K562 (cell line): ENCODE results near the gene ZFP69. TPM values are rescaled to one million over a fixed set of nuclear protein-coding genes. Genes with fewer than 3 reads are reported as not detected.
A peak's percentile ranks its signal among the peaks of the same experiment; 100 is the strongest.

Source experiments
- ATAC-seq: fragments of 200-7000 bp; cut with Tn5 transposase; 3 replicates; pipeline ENCODE4 v1.9.1; 2020; ENCODE audit warnings: moderate library complexity
- BruUV-seq: library from RNA; stranded (reverse); fragments of 400-500 nt; replicated peaks from 2 replicates; lab custom pipeline; 2021; lab: Mats Ljungman, UMichigan
- CTCF ChIA-PET: fragments of 300-600 bp; formaldehyde crosslinking; extraction: SDS; loops from one replicate; lab custom pipeline; 2021; ENCODE audit warnings: low intra/inter-chr PET ratio; lab: Yijun Ruan, JAX
- POLR2A ChIA-PET: fragments of 300-600, 350-650 bp; sonication (Branson Sonifier 250); formaldehyde crosslinking; extraction: SDS; loops from one replicate; lab custom pipeline; 2021; ENCODE audit warnings: antibody characterized with exemption, inconsistent platforms; lab: Yijun Ruan, JAX
- DNase-seq, 4 experiments: peaks; one replicate each; pipeline versions ENCODE4 v3.0.0 to v3.0.0-alpha.2; 2011 to 2018; ENCODE audit warnings: low spot score in 3 of 4, mixed read lengths in 3 of 4; ENCODE audit errors: extremely low read depth in 1 of 4
- FAIRE-seq: peaks from 2 replicates; lab custom pipeline; 2011; peaks lifted over from hg19 to GRCh38; lab: Jason Lieb, UNC
- H2AFZ ChIP-seq: 2 replicates; pipeline ENCODE4 v1.6.0; 2011; ENCODE audit warnings: low read depth, low read length, control low read depth, inconsistent platforms
- H3K27ac ChIP-seq: fragments of 200-600 bp; 3 replicates; pipeline ENCODE4 v1.8.0; 2011; ENCODE audit warnings: low read depth, mild to moderate bottlenecking, control low read depth, inconsistent platforms, low read length, moderate library complexity, mixed read lengths; ENCODE audit errors: extremely low read depth
- H3K27me3 ChIP-seq, 2 experiments: fragments of 300-600 bp in 1 of 2; 2 replicates in 1 of 2; 3 replicates in 1 of 2; pipeline versions ENCODE4 v1.6.0 to v1.8.0; 2011; ENCODE audit warnings: inconsistent platforms in 2 of 2, low read length in 2 of 2, mild to moderate bottlenecking in 1 of 2, mixed read lengths in 1 of 2, moderate library complexity in 1 of 2; ENCODE audit not compliant: control insufficient read depth in 2 of 2, insufficient read depth in 2 of 2
- H3K36me3 ChIP-seq: fragments of 300-600 bp; 3 replicates; pipeline ENCODE4 v1.8.0; 2011; ENCODE audit warnings: mild to moderate bottlenecking, low read length, inconsistent platforms; ENCODE audit not compliant: control insufficient read depth, insufficient read depth
- H3K4me1 ChIP-seq, 2 experiments: fragments of 200-600 bp in 1 of 2; replicated peaks in 1 of 2; 2 replicates in 1 of 2; 3 replicates in 1 of 2; pipeline versions ENCODE4 v1.5.1 to v1.8.0; 2011; ENCODE audit warnings: inconsistent platforms in 2 of 2, low read length in 2 of 2, mild to moderate bottlenecking in 1 of 2, mixed read lengths in 1 of 2, moderate library complexity in 1 of 2; ENCODE audit not compliant: control insufficient read depth in 2 of 2, insufficient read depth in 2 of 2
- H3K4me2 ChIP-seq: 2 replicates; pipeline ENCODE4 v1.6.1; 2011; ENCODE audit warnings: low read length, control low read depth, inconsistent platforms, mixed read lengths; ENCODE audit not compliant: insufficient read depth
- H3K4me3 ChIP-seq: fragments of 200-600 bp; sonication (generic), shearing (Covaris generic); 2 replicates; pipeline ENCODE4 v1.5.1; 2016; ENCODE audit warnings: control low read depth, inconsistent platforms
- H3K79me2 ChIP-seq: fragments of 200-600 bp; 3 replicates; pipeline ENCODE4 v1.8.0; 2011; ENCODE audit warnings: low read length, inconsistent platforms; ENCODE audit not compliant: control insufficient read depth, insufficient read depth
- H3K9ac ChIP-seq, 2 experiments: 2 replicates each; pipeline versions ENCODE4 v1.6.0 to v1.6.1; 2011; ENCODE audit warnings: low read depth in 2 of 2, low read length in 2 of 2, control low read depth in 1 of 2, inconsistent platforms in 1 of 2, mild to moderate bottlenecking in 1 of 2, mixed read lengths in 1 of 2; ENCODE audit not compliant: insufficient read depth in 1 of 2
- H3K9me1 ChIP-seq: one replicate; pipeline ENCODE4 v1.6.0; 2011; ENCODE audit warnings: inconsistent platforms, mild to moderate bottlenecking, low read length, moderate library complexity; ENCODE audit not compliant: control insufficient read depth, insufficient read depth
- H3K9me3 ChIP-seq: replicated peaks from 2 replicates; pipeline ENCODE4 v1.5.1; 2011; ENCODE audit warnings: low read depth, low read length, inconsistent platforms; ENCODE audit not compliant: control insufficient read depth, insufficient read depth
- H4K20me1 ChIP-seq: replicated peaks from 2 replicates; pipeline ENCODE4 v1.6.1; 2011; ENCODE audit warnings: low read length, inconsistent platforms, mixed read lengths; ENCODE audit not compliant: control insufficient read depth, insufficient read depth
- ATF1 ChIP-seq, 2 experiments: fragments of 450-650 bp in 1 of 2; IDR thresholded peaks; 2 replicates each; pipeline ENCODE4 v1.6.1; 2016; ENCODE audit warnings: missing compliant biosample characterization in 1 of 2, missing genetic modification characterization in 1 of 2
- BDP1 ChIP-seq: IDR thresholded peaks from 3 replicates; pipeline ENCODE4 v1.6.1; 2011; ENCODE audit not compliant: insufficient read length, insufficient read depth
- CHD4 ChIP-seq: fragments of 200-600 bp; sonication (generic); IDR thresholded peaks from 3 replicates; pipeline ENCODE4 v1.6.1; 2012; ENCODE audit warnings: low read depth, mild to moderate bottlenecking, mixed read lengths, low read length, inconsistent platforms; ENCODE audit not compliant: insufficient read depth, insufficient replicate concordance, poor library complexity, severe bottlenecking
- FOXO4 ChIP-seq: fragments of 450-650 bp; formaldehyde crosslinking; IDR thresholded peaks from 2 replicates; pipeline ENCODE4 v1.4.0; 2020; ENCODE audit warnings: mild to moderate bottlenecking, moderate library complexity
- GABPA ChIP-seq: fragments of 200-800 bp; sonication (Bioruptor generic); conservative IDR thresholded peaks from 2 replicates; pipeline ENCODE4 v1.6.1; 2016; ENCODE audit warnings: low read depth, missing genetic modification characterization, missing compliant biosample characterization
- HDAC3 ChIP-seq: fragments of 450-650 bp; IDR thresholded peaks from 2 replicates; pipeline ENCODE4 v1.6.1; 2018; ENCODE audit warnings: borderline replicate concordance, mild to moderate bottlenecking, moderate library complexity; ENCODE audit not compliant: partially characterized antibody
- KHSRP ChIP-seq: fragments of 450-650 bp; IDR thresholded peaks from 2 replicates; pipeline ENCODE4 v1.6.1; 2017
- L3MBTL2 ChIP-seq: fragments of 450-650 bp; IDR thresholded peaks from 2 replicates; pipeline ENCODE4 v1.6.1; 2016; ENCODE audit warnings: mild to moderate bottlenecking, moderate library complexity
- LEF1 ChIP-seq: fragments of 450-650 bp; IDR thresholded peaks from 2 replicates; pipeline ENCODE4 v1.6.1; 2016; ENCODE audit warnings: mild to moderate bottlenecking
- MAX ChIP-seq: sonication (generic); formaldehyde crosslinking; IDR thresholded peaks from 2 replicates; pipeline ENCODE4 v1.9.0; 2022; ENCODE audit warnings: mild to moderate bottlenecking, missing genetic modification reagents
- MTA3 ChIP-seq: fragments of 450-650 bp; formaldehyde crosslinking; IDR thresholded peaks from 2 replicates; pipeline ENCODE4 v1.6.1; 2017; ENCODE audit warnings: mild to moderate bottlenecking, borderline replicate concordance
- PRMT5 ChIP-seq: sonication (generic); formaldehyde crosslinking; IDR thresholded peaks from 2 replicates; pipeline ENCODE4 v1.5.0; 2020; ENCODE audit warnings: missing genetic modification reagents
- PTBP1 ChIP-seq: fragments of 200-400 bp; formaldehyde crosslinking; IDR thresholded peaks from 2 replicates; pipeline ENCODE4 v1.6.1; 2017; ENCODE audit warnings: low read depth, low read length
- RBM39 ChIP-seq: fragments of 200-400 bp; formaldehyde crosslinking; optimal IDR thresholded peaks from 2 replicates; pipeline ENCODE3; 2018; ENCODE audit warnings: low read depth, low read length
- TBP ChIP-seq: optimal IDR thresholded peaks from 2 replicates; pipeline ENCODE3; 2011; ENCODE audit warnings: low read depth, low read length, improper control_type of control experiment
- TOE1 ChIP-seq, 2 experiments: fragments of 450-650 bp in 1 of 2; sonication (generic) in 1 of 2; formaldehyde crosslinking in 1 of 2; IDR thresholded peaks; 2 replicates each; pipeline versions ENCODE4 v1.7.1 to v1.8.0; 2016 to 2022; ENCODE audit warnings: borderline replicate concordance in 2 of 2, mild to moderate bottlenecking in 2 of 2, antibody characterized with exemption in 1 of 2, inconsistent platforms in 1 of 2, low read depth in 1 of 2, missing genetic modification reagents in 1 of 2, moderate library complexity in 1 of 2
- YBX1 ChIP-seq: fragments of 450-650 bp; IDR thresholded peaks from 2 replicates; pipeline ENCODE4 v1.7.1; 2016; ENCODE audit warnings: mild to moderate bottlenecking
- ZNF12 ChIP-seq: sonication (generic); formaldehyde crosslinking; IDR thresholded peaks from 2 replicates; pipeline ENCODE4 v1.4.0; 2020; ENCODE audit warnings: mild to moderate bottlenecking, missing genetic modification reagents
- ZNF324 ChIP-seq: fragments of 250-450 bp; sonication (Bioruptor Pico); IDR thresholded peaks from 2 replicates; pipeline ENCODE4 v1.4.0; 2020; ENCODE audit warnings: mild to moderate bottlenecking
- ZNF766 ChIP-seq: fragments of 200-800 bp; sonication (Bioruptor generic); conservative IDR thresholded peaks from 2 replicates; pipeline ENCODE4 v1.6.1; 2016; ENCODE audit warnings: missing genetic modification characterization, missing compliant biosample characterization
- WGBS: fragments of 100-300 bp; shearing (Covaris generic); methylation state at CpG from one replicate; pipeline ENCODE4 v1.1.6; 2016; ENCODE audit warnings: low coverage, mixed read lengths; ENCODE audit not compliant: insufficient coverage; ENCODE audit errors: missing lambda C conversion rate; 5-methylcytosine and 5-hydroxymethylcytosine counted together
- in situ Hi-C: fragments of 300-500 bp; cut with MboI; formaldehyde crosslinking; loops from 4 replicates; pipeline ENCODE4 v1.15.0; 2018; ENCODE audit warnings: inconsistent platforms, mixed read lengths
- intact Hi-C: fragments of 100-400 bp; cut with micrococcal nuclease; formaldehyde crosslinking; loops from 2 replicates; pipeline ENCODE4 v1.14.2; 2022
- polyA plus RNA-seq, 8 experiments: library from polyadenylated mRNA; depleted of rRNA in 4 of 8; stranded (reverse) in 5 of 8; unstranded in 3 of 8; fragments of >200 nt; fragmentation: Nextera tagmentation in 2 of 8; fragmentation: Illumina TruSeq in 1 of 8; extraction: Ambion mirVana in 2 of 8; extraction: Trizol in 1 of 8; gene quantifications; 2 replicates each; pipeline versions ENCODE4 v1.2.1 to v1.2.3, GENCODE V29; 2011 to 2014; ENCODE audit warnings: inconsistent platforms in 1 of 8, missing spikeins in 1 of 8
- total RNA-seq, 7 experiments: library from RNA; depleted of rRNA in 6 of 7; stranded (reverse); fragments of >200 nt in 6 of 7; fragmentation: Illumina TruSeq in 2 of 7; extraction: Trizol in 2 of 7; gene quantifications; 2 replicates each; pipeline versions ENCODE4 v1.2.1 to v1.2.3, GENCODE V29; 2011 to 2021; ENCODE audit warnings: low replicate concordance in 1 of 7

ZFP69 gene
- total and polyA plus RNA-seq, 9 of the 15 experiments (the other 6 are each of a cell fraction or from before 2014, with no cell fraction given), result 2.0 to 8.4 (median 5.7) TPM

GRCh38 chr1:40531381-40532061 lies 54.4 kb downstream of the ZFP69 start, which contains the start of gene ZNF684:
Gene ZNF684, plus strand, starts transcription at chr1:40531637. Its CDS starts 1,530 bp downstream, at chr1:40533167.
- Histone ChIP-seq H3K27me3 (no peaks in the 10 kb centered on the region), H3K36me3 (peaks cover 4% of the 10 kb centered on the region; the same call in 2 of the 3 replicates), H3K27ac (peak within 1 kb of the TSS; percentile 69), H3K4me2 (peak within 1 kb of the TSS; percentile 98), H3K4me3 (peak within 1 kb of the TSS; percentile 49), H3K9me3 (no peaks in the 10 kb centered on the region), H3K9ac (peak within 1 kb of the TSS; percentile 67 to 91), H3K79me2 (peaks cover 9% of the 10 kb centered on the region; the same call in 1 of the 3 replicates), H3K4me1 (peaks cover 0 to 5% of the 10 kb centered on the region in 2 experiments; a peak in 2 of 5 replicates), H3K9me1 (no peaks in the 10 kb centered on the region), H2AFZ (peak within 1 kb of the TSS; percentile 95), H4K20me1 (no peaks in the 10 kb centered on the region)
- BruUV-seq, result TSS peak; percentile 78
- FAIRE-seq (peak; percentile 100), DNase-seq (peak; percentile 96 to 99 (median 96)), ATAC-seq (peak; percentile 99)
- intact Hi-C loops (no loop called here), in situ Hi-C loops (no loop called here)
- 1% methylated on average over 35 of the region's 35 CpGs for WGBS
- ChIA-PET CTCF (no interaction called here), POLR2A (interaction anchor here (0.5 to 2.2 kb wide), 28 partner anchors 9 to 1534 kb away, joined by 3 to 20 read pairs (median 3); partner anchors contain the start of gene EXO5)
- peak; percentile 98 for TF ChIP-seq GABPA (tag)
- no peak for TF ChIP-seq RBM39
- TF ChIP-seq PRMT5 (CRISPR knock-in tag), result no peak
- no peak for TF ChIP-seq ZNF766
- no peak for TF ChIP-seq CHD4
- TF ChIP-seq KHSRP, result no peak
- no peak for TF ChIP-seq YBX1
- TF ChIP-seq MAX (CRISPR knock-in tag), result peak; percentile 78
- TF ChIP-seq FOXO4 (CRISPR knock-in tag), result no peak
- TF ChIP-seq HDAC3, result no peak
- peak; percentile 78 for TF ChIP-seq TBP
- TF ChIP-seq L3MBTL2, result peak; percentile 94
- TF ChIP-seq PTBP1, result no peak
- no peak for TF ChIP-seq TOE1 (IDR thresholded peaks at IDR 0.05; ENCODE audit: borderline replicate concordance)
- TF ChIP-seq TOE1 (CRISPR knock-in tag; IDR thresholded peaks at IDR 0.05; ENCODE audit: borderline replicate concordance, low read depth), result peak; percentile 79; the same call in 1 of the 2 replicates
- TF ChIP-seq LEF1, result 0 out of 2 replicates have a peak, but pooled peaks have one; percentile 10
- no peak for TF ChIP-seq MTA3
- no peak for TF ChIP-seq ATF1 (CRISPR knock-in tag; IDR thresholded peaks at IDR 0.05)
- peak; percentile 97 for TF ChIP-seq ATF1 (tag; IDR thresholded peaks at IDR 0.05)
- no peak for TF ChIP-seq BDP1
- peak; percentile 81 for TF ChIP-seq ZNF12
- no peak for TF ChIP-seq ZNF324 (CRISPR knock-in tag)
